Gastroesophageal sphincter (tissue), 4 donors: ENCODE measurements around the gene HCRTR1. TPM values are rescaled to one million over a fixed set of nuclear protein-coding genes. Genes with fewer than 3 reads are reported as not detected.

Experiments used
- ATAC-seq: fragments of 150-250 bp; one replicate; pipeline ENCODE4 v1.9.1; 2016; ENCODE audit warnings: mild to moderate bottlenecking, moderate library complexity
- H3K27ac ChIP-seq, 4 donors: fragments of 200-600 bp; sonication (generic) in 3 of 4; 1 replicate in 3 of 4; 2 replicates in 1 of 4; pipeline ENCODE4 v1.5.1; 2016 to 2019
- H3K27me3 ChIP-seq: fragments of 200-600 bp; sonication (generic); one replicate; pipeline ENCODE4 v1.5.1; 2019
- H3K36me3 ChIP-seq, 2 donors: fragments of 200-600 bp; sonication (generic); one replicate each; pipeline ENCODE4 v1.5.1; 2019; ENCODE audit warnings: control low read depth in 1 of 2
- H3K4me1 ChIP-seq, 3 donors: fragments of 200-600 bp; sonication (generic); 1 replicate in 2 of 3; 2 replicates in 1 of 3; pipeline ENCODE4 v1.5.1; 2016 to 2019; ENCODE audit warnings: control low read depth in 2 of 3
- H3K4me3 ChIP-seq, 2 donors: fragments of 200-600 bp; sonication (generic); one replicate each; pipeline ENCODE4 v1.5.1; 2019; ENCODE audit warnings: mild to moderate bottlenecking in 1 of 2, moderate library complexity in 1 of 2
- H3K9me3 ChIP-seq, 3 donors: fragments of 200-600 bp; sonication (generic); one replicate each; pipeline ENCODE4 v1.5.1; 2017 to 2019; ENCODE audit warnings: control low read depth in 2 of 3
- EP300 ChIP-seq: sonication (generic); formaldehyde crosslinking; IDR thresholded peaks from one replicate; pipeline ENCODE4 v1.6.1; 2017; ENCODE audit warnings: antibody characterized with exemption, mild to moderate bottlenecking
- POLR2A ChIP-seq, 2 donors: fragments of 450-650 bp; IDR thresholded peaks; one replicate each; pipeline ENCODE4 v1.6.1; 2017; ENCODE audit warnings: antibody characterized with exemption in 2 of 2, mild to moderate bottlenecking in 2 of 2, moderate library complexity in 1 of 2
- POLR2AphosphoS5 ChIP-seq: sonication (generic); formaldehyde crosslinking; IDR thresholded peaks from one replicate; pipeline ENCODE4 v1.6.1; 2017; ENCODE audit warnings: antibody characterized with exemption
- WGBS, 2 donors: methylation state at CpG; one replicate each; pipeline ENCODE4 v1.1.5; 2018; ENCODE audit warnings: low coverage in 1 of 2; 5-methylcytosine and 5-hydroxymethylcytosine counted together
- total RNA-seq, 4 donors: library from RNA; depleted of rRNA; stranded (reverse); fragments of >200 nt; gene quantifications; one replicate each; pipeline ENCODE4 v1.1.0, GENCODE V29; 2016
- TF ChIP-seq, protein P1 (sequence below), 4 experiments: fragments of 200-600 bp in 2 of 4; fragments of 450-650 bp in 2 of 4; sonication (generic) in 1 of 4; IDR thresholded peaks; one replicate each; pipeline ENCODE4 v1.5.1; 2017 to 2019; ENCODE audit warnings: antibody characterized with exemption in 4 of 4, mild to moderate bottlenecking in 2 of 4, moderate library complexity in 2 of 4

HCRTR1 gene
- total RNA-seq, 4 donors from 2014 or later = 0.23 to 0.82 (median 0.67) TPM; not detected in 1

DNA sequence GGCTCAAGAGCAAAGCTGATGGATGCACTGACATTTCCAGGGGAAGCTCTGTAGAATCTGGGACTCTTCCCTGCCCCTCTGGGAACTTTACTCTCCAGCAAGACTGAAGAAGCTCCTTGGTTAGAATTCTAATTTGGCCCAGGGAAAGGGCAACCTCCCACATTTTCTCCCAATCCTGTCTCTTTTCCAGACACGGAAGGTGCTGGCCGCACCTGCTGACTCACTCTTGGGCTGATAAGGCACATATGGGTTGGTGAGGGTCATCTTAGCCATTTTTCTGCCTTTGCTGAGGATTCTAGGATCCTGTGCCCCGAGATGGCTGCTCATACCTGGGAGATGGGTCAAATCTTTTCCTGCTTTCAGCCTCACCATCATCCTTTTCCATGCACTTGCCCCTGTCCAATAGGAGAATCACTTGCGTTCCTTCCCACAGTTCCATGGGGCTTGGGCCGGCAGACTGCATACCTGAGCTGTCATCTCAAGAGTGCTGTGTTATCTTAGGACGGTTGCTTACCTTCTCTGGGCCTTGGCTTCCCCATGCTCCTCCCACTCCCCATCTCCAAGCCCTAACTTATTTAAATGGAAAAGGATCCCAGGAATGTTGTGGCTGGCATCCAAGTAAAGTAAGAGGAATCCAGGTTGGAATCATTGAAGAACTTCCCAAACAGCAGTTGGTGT is 39.8 kb upstream of the HCRTR1 start:
- no peaks in the 10 kb centered on the region for H3K27me3 ChIP-seq
- peak; percentile 18 for ATAC-seq
- WGBS, 2 donors = 20 to 63% methylated on average over 5 to 6 of the region's 6 CpGs
- peak overlapping the region; percentile 87 to 97 (median 93) for H3K27ac ChIP-seq
- H3K36me3 ChIP-seq = no peaks in the 10 kb centered on the region
- H3K9me3 ChIP-seq = no peaks in the 10 kb centered on the region
- H3K4me3 ChIP-seq = peak overlapping the region; percentile 71 to 76
- H3K4me1 ChIP-seq = peaks cover 0 to 88% (median 32%) of the 10 kb centered on the region in 3 donors
- TF ChIP-seq POLR2A (IDR thresholded peaks at IDR 0.05) = no peak
- peak; percentile 25 for TF ChIP-seq POLR2AphosphoS5
- no peak for TF ChIP-seq EP300

DNA sequence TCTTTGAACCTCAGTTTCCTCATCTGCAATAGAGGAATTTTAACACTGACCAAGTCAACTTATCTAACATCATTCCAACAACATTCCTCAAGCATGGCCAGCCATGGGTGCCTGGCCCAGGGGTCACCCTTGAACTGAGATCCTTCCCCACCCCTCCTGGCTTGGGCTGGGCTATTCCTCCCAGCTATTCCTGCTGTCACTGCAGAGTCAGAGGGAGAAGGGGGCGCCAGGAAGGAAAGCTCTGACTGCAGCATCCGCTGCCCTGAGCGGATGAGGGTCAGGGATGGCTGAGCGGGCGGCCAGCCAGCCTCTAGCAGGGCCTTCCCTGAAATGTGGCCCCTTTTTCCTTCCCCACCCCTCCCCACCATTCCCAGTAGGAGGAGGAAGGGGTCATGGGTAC is 38.1 kb upstream of the HCRTR1 start:
- Histone ChIP-seq H3K4me1 (peaks cover 0 to 88% (median 38%) of the 10 kb centered on the region in 3 donors), H3K27ac (peak overlapping the region; percentile 92 to 97 (median 95)), H3K36me3 (peaks cover 0 to 12% of the 10 kb centered on the region in 2 donors), H3K4me3 (peak overlapping the region; percentile 13 to 71), H3K9me3 (no peaks in the 10 kb centered on the region), H3K27me3 (no peaks in the 10 kb centered on the region)
- 11 to 40% methylated on average over 1 to 4 of the region's 5 CpGs for WGBS, 2 donors
- TF ChIP-seq POLR2A (IDR thresholded peaks at IDR 0.05) = no peak
- TF ChIP-seq EP300 = no peak
- TF ChIP-seq POLR2AphosphoS5 = no peak
- TF ChIP-seq, protein P1, sequence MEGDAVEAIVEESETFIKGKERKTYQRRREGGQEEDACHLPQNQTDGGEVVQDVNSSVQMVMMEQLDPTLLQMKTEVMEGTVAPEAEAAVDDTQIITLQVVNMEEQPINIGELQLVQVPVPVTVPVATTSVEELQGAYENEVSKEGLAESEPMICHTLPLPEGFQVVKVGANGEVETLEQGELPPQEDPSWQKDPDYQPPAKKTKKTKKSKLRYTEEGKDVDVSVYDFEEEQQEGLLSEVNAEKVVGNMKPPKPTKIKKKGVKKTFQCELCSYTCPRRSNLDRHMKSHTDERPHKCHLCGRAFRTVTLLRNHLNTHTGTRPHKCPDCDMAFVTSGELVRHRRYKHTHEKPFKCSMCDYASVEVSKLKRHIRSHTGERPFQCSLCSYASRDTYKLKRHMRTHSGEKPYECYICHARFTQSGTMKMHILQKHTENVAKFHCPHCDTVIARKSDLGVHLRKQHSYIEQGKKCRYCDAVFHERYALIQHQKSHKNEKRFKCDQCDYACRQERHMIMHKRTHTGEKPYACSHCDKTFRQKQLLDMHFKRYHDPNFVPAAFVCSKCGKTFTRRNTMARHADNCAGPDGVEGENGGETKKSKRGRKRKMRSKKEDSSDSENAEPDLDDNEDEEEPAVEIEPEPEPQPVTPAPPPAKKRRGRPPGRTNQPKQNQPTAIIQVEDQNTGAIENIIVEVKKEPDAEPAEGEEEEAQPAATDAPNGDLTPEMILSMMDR (IDR thresholded peaks at IDR 0.05) = no peak
- no peak for ATAC-seq

DNA sequence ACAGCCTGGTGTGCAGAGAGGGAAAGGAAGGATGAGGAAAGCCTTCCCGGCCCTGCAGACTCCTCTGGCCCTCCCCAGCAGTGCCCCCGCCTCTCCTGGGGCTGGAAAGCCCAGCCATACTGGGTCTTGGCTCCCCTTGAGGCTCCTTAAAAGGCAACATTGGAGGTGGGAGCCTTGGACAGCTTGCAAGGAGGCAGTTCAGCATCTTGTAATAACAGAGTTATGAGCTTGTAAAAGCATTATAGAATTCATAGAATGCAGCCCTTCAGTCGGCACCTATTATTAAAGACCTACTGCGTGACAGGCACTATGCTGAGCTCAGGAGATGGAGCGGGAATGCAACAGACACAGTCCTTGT is 37.0 kb upstream of the HCRTR1 start:
- 20% methylated on average over 2 of the region's 5 CpGs; no CpG with 5 or more reads in 1 of the 2 donors for WGBS, 2 donors
- peaks cover 0 to 88% (median 43%) of the 10 kb centered on the region in 3 donors for H3K4me1 ChIP-seq
- H3K36me3 ChIP-seq = peaks cover 0 to 23% of the 10 kb centered on the region in 2 donors
- TF ChIP-seq EP300 (no peak), POLR2AphosphoS5 (peak; percentile 68)
- H3K4me3 ChIP-seq = peak overlapping the region in 1 of 2 donors; percentile 71
- ATAC-seq = peak; percentile 81
- H3K27ac ChIP-seq = peak overlapping the region; percentile 92 to 97 (median 95)
- no peaks in the 10 kb centered on the region for H3K9me3 ChIP-seq
- H3K27me3 ChIP-seq = no peaks in the 10 kb centered on the region

DNA sequence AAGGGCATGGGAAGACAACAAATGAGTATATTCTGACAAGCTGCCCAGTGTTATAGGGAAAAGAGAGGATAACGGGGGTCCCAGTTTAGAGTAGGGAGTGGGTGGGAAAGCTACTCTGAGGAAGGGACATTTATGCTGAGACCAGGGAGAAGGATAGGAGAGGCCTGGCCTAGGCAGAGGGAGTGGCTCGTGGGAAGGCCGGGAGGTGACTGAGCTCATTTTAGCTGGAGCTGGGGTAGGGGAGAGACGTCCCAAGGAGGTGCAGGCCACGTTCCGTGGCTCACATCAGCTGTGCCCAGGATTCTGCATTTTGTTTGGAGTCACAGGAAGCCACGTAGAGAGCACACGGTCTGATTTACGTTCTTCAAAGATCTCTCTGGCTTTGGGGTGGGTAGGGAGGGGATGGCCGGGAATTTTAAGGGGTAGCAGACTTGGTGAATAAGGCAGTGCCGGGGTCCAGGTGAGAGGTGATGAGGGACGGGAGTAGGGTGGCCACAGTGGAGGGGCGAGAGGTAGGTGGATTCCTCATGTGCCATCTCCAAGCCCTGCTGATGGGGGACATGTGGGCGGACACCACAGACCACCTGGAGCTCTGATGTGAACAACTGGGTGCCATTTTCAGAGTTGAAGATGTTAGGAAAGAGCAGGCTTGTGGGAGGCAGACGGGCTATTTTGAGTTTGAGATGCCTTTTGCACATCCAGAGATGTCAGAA is 36.4 kb upstream of the HCRTR1 start:
- no peak for ATAC-seq
- Histone ChIP-seq H3K4me1 (peaks cover 0 to 88% (median 43%) of the 10 kb centered on the region in 3 donors), H3K27ac (peak overlapping the region; percentile 92 to 97 (median 95)), H3K9me3 (no peaks in the 10 kb centered on the region), H3K4me3 (peak overlapping the region in 1 of 2 donors; percentile 71), H3K27me3 (no peaks in the 10 kb centered on the region), H3K36me3 (peaks cover 0 to 29% of the 10 kb centered on the region in 2 donors)
- TF ChIP-seq, protein P1 (IDR thresholded peaks at IDR 0.05) = no peak
- TF ChIP-seq POLR2A (IDR thresholded peaks at IDR 0.05) (no peak), EP300 (no peak), POLR2AphosphoS5 (no peak)
- 32 to 49% methylated on average over 10 to 11 of the region's 15 CpGs for WGBS, 2 donors

DNA sequence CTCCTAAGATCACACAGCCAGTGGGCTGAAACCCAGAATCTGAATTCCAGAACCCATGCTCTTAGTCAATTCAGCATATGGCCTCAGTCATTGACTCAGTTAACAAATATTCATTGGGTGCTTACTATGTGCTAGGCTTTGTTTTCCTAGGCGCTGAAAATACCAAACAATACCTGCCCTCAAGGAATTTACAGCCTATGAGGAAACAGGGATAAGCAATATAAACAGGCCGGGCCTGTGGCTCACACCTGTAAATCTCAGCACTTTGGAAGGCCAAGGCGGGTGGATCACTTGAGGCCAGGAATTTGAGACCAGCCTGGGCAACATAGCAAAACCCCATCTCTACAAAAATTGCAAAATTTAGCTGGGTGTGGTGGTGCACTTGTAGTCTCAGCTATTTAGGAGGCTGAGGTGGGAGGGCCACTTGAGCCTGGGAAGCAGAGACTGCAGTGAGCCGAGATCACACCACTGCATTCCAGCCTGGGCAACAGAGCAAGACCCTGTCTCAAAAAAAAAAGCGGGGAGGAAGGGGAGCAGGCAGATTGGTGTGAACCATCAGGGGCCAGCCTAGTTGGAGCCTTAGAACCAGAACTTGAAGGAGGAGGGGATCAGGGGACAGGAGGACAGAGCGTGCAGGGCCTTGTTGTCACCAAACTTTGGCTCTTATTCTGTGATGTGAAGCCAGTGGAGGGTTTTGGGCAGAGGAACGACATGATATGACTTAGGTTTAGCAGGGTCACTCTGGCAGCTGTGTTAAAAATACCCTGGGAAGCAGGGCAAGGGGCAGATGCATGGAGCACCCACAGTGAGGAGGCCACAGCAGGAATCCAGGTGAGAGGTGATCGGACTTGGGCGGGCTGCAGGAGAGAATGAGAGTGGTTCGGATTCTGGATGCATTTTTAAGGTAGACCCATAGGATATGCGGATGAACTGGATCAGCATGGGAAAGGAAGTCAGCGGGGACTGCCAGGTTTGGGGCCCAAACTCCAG is 35.4 kb upstream of the HCRTR1 start:
- no peaks in the 10 kb centered on the region for H3K9me3 ChIP-seq
- ATAC-seq = no peak
- peaks cover 0 to 39% of the 10 kb centered on the region in 2 donors for H3K36me3 ChIP-seq
- TF ChIP-seq, protein P1 (IDR thresholded peaks at IDR 0.05) = no peak
- TF ChIP-seq POLR2A (IDR thresholded peaks at IDR 0.05) (no peak), POLR2AphosphoS5 (no peak), EP300 (no peak)
- peak overlapping the region; percentile 92 to 97 (median 95) for H3K27ac ChIP-seq
- H3K4me3 ChIP-seq = no peak overlapping the region
- peaks cover 0 to 93% (median 48%) of the 10 kb centered on the region in 3 donors for H3K4me1 ChIP-seq
- H3K27me3 ChIP-seq = no peaks in the 10 kb centered on the region
- 61 to 66% methylated on average over 7 to 9 of the region's 12 CpGs for WGBS, 2 donors
